Astrocyte of the spinal cord (primary cell): ENCODE results near the gene CP.

Experiments
- DNase-seq: peaks from one replicate; pipeline ENCODE4 v3.0.0; 2011; ENCODE audit warnings: low read depth, low spot score
- H3K4me3 ChIP-seq: 2 replicates; pipeline ENCODE4 v1.5.1; 2011; ENCODE audit warnings: low read depth, mild to moderate bottlenecking, low read length, moderate library complexity
- CTCF ChIP-seq: IDR thresholded peaks from 2 replicates; pipeline ENCODE4 v1.5.1; 2012; ENCODE audit warnings: low read depth, mild to moderate bottlenecking, low read length, inconsistent platforms
- in situ Hi-C: cut with HindIII; loops from 2 replicates; pipeline ENCODE4 v1.10.0; 2017; ENCODE audit warnings: low sequenced_read_pairs

Gene CP

GRCh38 chr3:149131589-149131988 lies 90.0 kb downstream of the CP start:
- in situ Hi-C loops, result no loop called here
- no peak for DNase-seq
- no peak overlapping the region for H3K4me3 ChIP-seq

GRCh38 chr3:149129326-149130205 lies 92.1 kb downstream of the CP start, which contains the start of gene HPS3:
TSS of gene HPS3 (plus strand) at chr3:149129638. CDS start at chr3:149129724, 86 bp downstream.
- DNase-seq, result peak; percentile 93

More at GRCh38 chr3:149131589-149131988, 90.0 kb downstream of the CP start:
- no peak for TF ChIP-seq CTCF

GRCh38 chr3:149128821-149129220 lies 92.8 kb downstream of the CP start:
- no peak for TF ChIP-seq CTCF
- in situ Hi-C loops, result no loop called here
- H3K4me3 ChIP-seq, result peak overlapping the region; percentile 73
- no peak for DNase-seq

More at GRCh38 chr3:149129326-149130205, 92.1 kb downstream of the CP start, which contains the start of gene HPS3:
- in situ Hi-C loops, result no loop called here
- peak within 1 kb of the TSS; percentile 73 for H3K4me3 ChIP-seq
- no peak for TF ChIP-seq CTCF

- in situ Hi-C loops, result no loop called here
- TF ChIP-seq CTCF, result no peak
- H3K4me3 ChIP-seq, result no peak overlapping the region
- DNase-seq, result peak; percentile 12
Observed at GRCh38 chr3:149122721-149123578, 98.7 kb downstream of the CP start.
